ENCODE results near the gene MARCHF6.
A peak's percentile ranks its signal among the peaks of the same experiment; 100 is the strongest.

Gene MARCHF6

DNA sequence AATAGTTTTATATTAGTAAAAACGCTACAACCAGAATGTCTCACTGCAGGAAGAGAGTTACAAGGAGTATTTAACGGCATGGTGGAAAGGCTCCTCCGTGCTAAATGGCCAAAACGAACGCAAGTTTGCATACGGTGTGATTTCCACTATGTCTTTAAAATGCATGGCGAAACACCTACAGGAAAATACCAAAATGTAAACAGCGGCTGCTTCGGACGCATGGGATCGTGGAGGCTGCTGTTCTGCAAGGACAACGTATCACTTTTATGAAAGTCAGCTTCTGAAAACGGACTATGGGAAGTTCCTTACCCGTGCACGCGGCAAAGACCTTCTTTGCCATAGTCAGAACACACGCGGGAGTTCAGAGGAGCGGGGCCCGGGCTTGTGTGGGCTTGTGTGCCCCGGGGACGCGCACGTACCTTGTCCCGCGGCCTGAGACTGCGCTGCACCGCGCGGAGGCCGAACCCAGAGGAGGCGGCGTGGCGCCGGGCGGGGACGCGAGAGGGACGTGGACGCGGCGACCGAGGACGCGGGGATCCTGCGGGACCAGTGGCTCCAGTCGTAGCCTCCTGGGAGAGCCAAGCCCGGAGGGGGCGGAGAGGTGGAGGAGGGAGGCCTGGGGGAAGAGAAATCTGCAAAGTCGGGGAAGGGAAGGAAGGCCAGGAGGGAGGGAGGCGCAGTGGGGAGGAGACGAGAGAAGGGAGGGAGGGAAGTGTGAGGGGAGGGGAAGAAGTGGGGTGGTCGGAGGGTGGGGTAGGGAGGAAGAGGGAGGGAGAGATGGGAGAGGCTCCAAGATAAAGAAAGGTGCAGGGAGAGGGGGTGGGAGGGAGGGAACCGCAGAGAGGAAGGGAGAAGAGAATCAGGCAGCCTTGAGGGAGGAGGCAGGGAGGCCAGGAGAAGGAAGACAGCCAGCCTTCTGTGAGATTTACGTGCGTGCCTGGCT, 46.0 kb upstream of the MARCHF6 start, which contains the start of gene CMBL (continued):
- peak; percentile 56; the same call in 1 of the 2 replicates for TF ChIP-seq INSM2 (tag by site-specific recombination; IDR thresholded peaks at IDR 0.05)
- TF ChIP-seq PRDM10 (tag by site-specific recombination; IDR thresholded peaks at IDR 0.05): peak; percentile 86
- TF ChIP-seq ZNF837 (tag by site-specific recombination; IDR thresholded peaks at IDR 0.05): no peak
- no peak for TF ChIP-seq PRDM2 (tag by site-specific recombination; IDR thresholded peaks at IDR 0.05; ENCODE audit: borderline replicate concordance)
- TF ChIP-seq SCRT1 (tag by site-specific recombination; IDR thresholded peaks at IDR 0.05; ENCODE audit: borderline replicate concordance): no peak; the same call in 1 of the 2 replicates
- peak; percentile 84; the same call in 1 of the 2 replicates for TF ChIP-seq KLF9 (tag by site-specific recombination; IDR thresholded peaks at IDR 0.05; ENCODE audit: low read depth)
- TF ChIP-seq ZNF660 (tag by site-specific recombination; IDR thresholded peaks at IDR 0.05): no peak
- TF ChIP-seq ZNF670 (tag by site-specific recombination; IDR thresholded peaks at IDR 0.05; ENCODE audit: low read depth): no peak
- TF ChIP-seq FEZF1 (tag by site-specific recombination; IDR thresholded peaks at IDR 0.05): no peak; the same call in 1 of the 2 replicates
- no peak for TF ChIP-seq ZNF37A (tag by site-specific recombination; IDR thresholded peaks at IDR 0.05)
- peak; percentile 98 for TF ChIP-seq MZF1 (tag by site-specific recombination; IDR thresholded peaks at IDR 0.05; ENCODE audit: borderline replicate concordance)
- TF ChIP-seq ZSCAN5A (tag by site-specific recombination; IDR thresholded peaks at IDR 0.05): peak; percentile 97
- TF ChIP-seq ZFP41 (tag by site-specific recombination; IDR thresholded peaks at IDR 0.05; ENCODE audit: borderline replicate concordance): no peak
- TF ChIP-seq BCL11B (tag by site-specific recombination; IDR thresholded peaks at IDR 0.05; ENCODE audit: low read depth): peak; percentile 71; the same call in 1 of the 2 replicates
- no peak; the same call in 1 of the 2 replicates for TF ChIP-seq ZNF16 (tag by site-specific recombination; IDR thresholded peaks at IDR 0.05; ENCODE audit: low read depth)
- 0 out of 2 replicates have a peak, but pooled peaks have one; percentile 48 for TF ChIP-seq IKZF3 (tag by site-specific recombination; IDR thresholded peaks at IDR 0.05)
- no peak for TF ChIP-seq ZNF776 (tag by site-specific recombination; IDR thresholded peaks at IDR 0.05; ENCODE audit: borderline replicate concordance)
- TF ChIP-seq SCRT2 (tag by site-specific recombination; IDR thresholded peaks at IDR 0.05): no peak
- TF ChIP-seq ZNF654 (tag by site-specific recombination; IDR thresholded peaks at IDR 0.05; ENCODE audit: low read depth): no peak
- TF ChIP-seq ZNF133 (tag by site-specific recombination; IDR thresholded peaks at IDR 0.05): 0 out of 2 replicates have a peak, but pooled peaks have one; percentile 16
- TF ChIP-seq ZNF24 (tag by site-specific recombination; IDR thresholded peaks at IDR 0.05): no peak; the same call in 1 of the 2 replicates
- TF ChIP-seq ZNF311 (tag by site-specific recombination; IDR thresholded peaks at IDR 0.05; ENCODE audit: borderline replicate concordance): no peak
- TF ChIP-seq ZNF223 (tag by site-specific recombination; IDR thresholded peaks at IDR 0.05): no peak
- peak; percentile 82; the same call in 1 of the 2 replicates for TF ChIP-seq ZXDB (tag by site-specific recombination; IDR thresholded peaks at IDR 0.05)

Data from HEK293 (cell line).